MM.1S (cell line): ENCODE measurements around the gene STON2.

ENCODE experiments used
- DNase-seq: peaks from one replicate; pipeline ENCODE4 v3.0.0-alpha.2; 2015
- H2AFZ ChIP-seq: fragments of 300-600 bp; sonication (generic); 2 replicates; pipeline ENCODE4 v1.6.0; 2016; ENCODE audit warnings: antibody characterized with exemption, low read length
- H3F3A ChIP-seq: fragments of 300-600 bp; sonication (generic); 2 replicates; pipeline ENCODE4 v1.6.1; 2016; ENCODE audit warnings: mild to moderate bottlenecking, antibody characterized with exemption, low read length, moderate library complexity, mixed read lengths; ENCODE audit not compliant: insufficient read depth
- H3K27ac ChIP-seq: fragments of 300-600 bp; sonication (generic); 2 replicates; pipeline ENCODE4 v1.5.1; 2016; ENCODE audit warnings: mild to moderate bottlenecking, low read length
- H3K27me3 ChIP-seq: fragments of 300-600 bp; sonication (generic); replicated peaks from 2 replicates; pipeline ENCODE4 v1.6.0; 2016; ENCODE audit warnings: low read length; ENCODE audit not compliant: insufficient read depth
- H3K36me3 ChIP-seq: fragments of 300-600 bp; sonication (generic); replicated peaks from 2 replicates; pipeline ENCODE4 v1.6.1; 2016; ENCODE audit warnings: mild to moderate bottlenecking, low read length, mixed read lengths; ENCODE audit not compliant: insufficient read depth
- H3K4me1 ChIP-seq: fragments of 300-600 bp; sonication (generic); 2 replicates; pipeline ENCODE4 v1.6.1; 2016; ENCODE audit warnings: low read length, mixed read lengths
- H3K4me2 ChIP-seq: fragments of 300-600 bp; sonication (generic); 2 replicates; pipeline ENCODE4 v1.6.0; 2016; ENCODE audit warnings: low read depth, low read length
- H3K4me3 ChIP-seq: fragments of 300-600 bp; sonication (generic); 2 replicates; pipeline ENCODE4 v1.5.1; 2016; ENCODE audit warnings: low read length, mixed read lengths
- H3K79me2 ChIP-seq: fragments of 300-600 bp; sonication (generic); 2 replicates; pipeline ENCODE4 v1.6.1; 2016; ENCODE audit warnings: mixed run types, low read length, mixed read lengths
- H3K9ac ChIP-seq: fragments of 300-600 bp; sonication (generic); 2 replicates; pipeline ENCODE4 v1.6.1; 2016; ENCODE audit warnings: low read length, mixed read lengths
- H3K9me2 ChIP-seq: fragments of 300-600 bp; sonication (generic); replicated peaks from 2 replicates; pipeline ENCODE4 v1.6.1; 2016; ENCODE audit warnings: mild to moderate bottlenecking, low read length, mixed read lengths; ENCODE audit not compliant: insufficient read depth
- H3K9me3 ChIP-seq: fragments of 300-600 bp; sonication (generic); replicated peaks from 2 replicates; pipeline ENCODE4 v1.6.1; 2016; ENCODE audit warnings: mild to moderate bottlenecking, low read length, mixed read lengths; ENCODE audit not compliant: insufficient read depth
- H4K20me1 ChIP-seq: fragments of 300-600 bp; sonication (generic); 2 replicates; pipeline ENCODE4 v1.6.1; 2016; ENCODE audit warnings: mild to moderate bottlenecking, low read length, moderate library complexity, mixed read lengths; ENCODE audit not compliant: insufficient read depth
- EZH2 ChIP-seq: fragments of 300-600 bp; sonication (generic); optimal IDR thresholded peaks from 2 replicates; pipeline ENCODE3; 2017; ENCODE audit warnings: low read depth, mild to moderate bottlenecking, antibody characterized with exemption, low read length, mixed read lengths
- EZH2phosphoT487 ChIP-seq: fragments of 300-600 bp; sonication (generic); IDR thresholded peaks from 2 replicates; pipeline ENCODE4 v1.6.1; 2018; ENCODE audit warnings: antibody characterized with exemption, low read length
- TF ChIP-seq, protein P1 (sequence below): fragments of 300-600 bp; sonication (generic); IDR thresholded peaks from 2 replicates; pipeline ENCODE4 v1.5.1; 2016; ENCODE audit warnings: antibody characterized with exemption, low read length, mixed read lengths

STON2 gene

DNA sequence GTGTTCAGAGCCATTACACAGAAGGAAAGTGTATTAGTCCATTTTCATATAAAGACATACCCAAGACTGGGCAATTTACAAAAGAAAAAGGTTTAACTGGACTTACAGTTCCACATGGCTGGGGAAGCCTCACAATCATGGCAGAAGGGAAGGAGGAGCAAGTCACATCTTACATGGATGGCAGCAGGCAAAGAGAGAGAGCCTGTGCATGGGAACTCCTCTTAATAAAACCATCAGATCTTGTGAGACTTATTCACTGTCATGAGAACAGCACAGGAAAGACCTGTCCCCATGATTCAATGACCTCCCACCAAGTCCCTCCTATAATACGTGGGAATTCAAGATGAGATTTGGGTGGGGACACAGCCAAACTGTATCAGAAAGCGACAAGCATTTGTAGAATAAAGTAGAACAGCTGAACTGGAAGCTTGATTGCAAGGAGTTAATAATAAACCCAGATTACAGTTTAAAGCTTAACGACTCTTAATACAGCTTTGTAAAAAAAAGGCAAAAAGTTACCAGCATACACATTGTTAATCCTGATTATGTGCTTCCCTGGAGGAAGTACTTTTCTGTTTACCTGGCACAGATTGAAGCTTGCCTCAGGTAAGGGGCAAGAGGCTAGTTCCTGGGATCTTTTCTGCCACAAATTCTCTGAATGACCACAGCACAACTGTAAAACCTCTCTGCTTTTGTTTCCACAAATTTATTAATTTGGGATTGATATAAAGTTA lies 18.1 kb upstream of the STON2 start:
- Histone ChIP-seq H4K20me1 (no peaks in the 10 kb centered on the region), H3K4me1 (peaks cover 9% of the 10 kb centered on the region; the same call in 1 of the 2 replicates), H2AFZ (no peak overlapping the region), H3K4me3 (no peak overlapping the region), H3K27me3 (no peaks in the 10 kb centered on the region), H3K9ac (no peak overlapping the region), H3K27ac (no peak overlapping the region), H3K79me2 (no peaks in the 10 kb centered on the region), H3F3A (no peaks in the 10 kb centered on the region), H3K4me2 (no peak overlapping the region), H3K36me3 (no peaks in the 10 kb centered on the region), H3K9me2 (no peaks in the 10 kb centered on the region), H3K9me3 (no peaks in the 10 kb centered on the region)
- TF ChIP-seq, protein P1, sequence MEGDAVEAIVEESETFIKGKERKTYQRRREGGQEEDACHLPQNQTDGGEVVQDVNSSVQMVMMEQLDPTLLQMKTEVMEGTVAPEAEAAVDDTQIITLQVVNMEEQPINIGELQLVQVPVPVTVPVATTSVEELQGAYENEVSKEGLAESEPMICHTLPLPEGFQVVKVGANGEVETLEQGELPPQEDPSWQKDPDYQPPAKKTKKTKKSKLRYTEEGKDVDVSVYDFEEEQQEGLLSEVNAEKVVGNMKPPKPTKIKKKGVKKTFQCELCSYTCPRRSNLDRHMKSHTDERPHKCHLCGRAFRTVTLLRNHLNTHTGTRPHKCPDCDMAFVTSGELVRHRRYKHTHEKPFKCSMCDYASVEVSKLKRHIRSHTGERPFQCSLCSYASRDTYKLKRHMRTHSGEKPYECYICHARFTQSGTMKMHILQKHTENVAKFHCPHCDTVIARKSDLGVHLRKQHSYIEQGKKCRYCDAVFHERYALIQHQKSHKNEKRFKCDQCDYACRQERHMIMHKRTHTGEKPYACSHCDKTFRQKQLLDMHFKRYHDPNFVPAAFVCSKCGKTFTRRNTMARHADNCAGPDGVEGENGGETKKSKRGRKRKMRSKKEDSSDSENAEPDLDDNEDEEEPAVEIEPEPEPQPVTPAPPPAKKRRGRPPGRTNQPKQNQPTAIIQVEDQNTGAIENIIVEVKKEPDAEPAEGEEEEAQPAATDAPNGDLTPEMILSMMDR, result no peak
- TF ChIP-seq EZH2phosphoT487 (no peak), EZH2 (no peak)
- DNase-seq, result no peak

DNA sequence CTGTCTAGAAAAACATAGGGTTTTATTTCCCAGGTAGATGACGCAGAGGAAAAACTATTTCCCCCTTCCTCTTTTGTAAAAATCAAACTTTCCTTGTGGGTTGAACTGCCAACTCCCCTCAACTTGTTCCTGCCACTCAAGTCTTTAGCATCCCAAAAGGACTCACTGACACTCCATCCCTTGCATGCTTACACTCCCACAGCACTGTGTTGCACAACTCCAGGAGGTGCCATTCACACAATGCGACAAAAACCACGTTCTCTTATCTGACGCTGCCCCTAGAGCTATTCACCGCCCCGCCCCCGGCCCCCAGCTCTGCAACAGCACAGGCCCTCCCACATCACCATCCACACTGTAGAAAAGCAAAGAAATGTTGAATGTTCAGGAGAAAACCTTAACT lies 16.9 kb upstream of the STON2 start:
- no peak overlapping the region for H3K4me2 ChIP-seq
- H3K27ac ChIP-seq, result no peak overlapping the region
- DNase-seq, result no peak
- H3K9me2 ChIP-seq, result no peaks in the 10 kb centered on the region
- H3F3A ChIP-seq, result no peaks in the 10 kb centered on the region
- peaks cover 9% of the 10 kb centered on the region; the same call in 1 of the 2 replicates for H3K4me1 ChIP-seq
- no peaks in the 10 kb centered on the region for H3K36me3 ChIP-seq
- no peaks in the 10 kb centered on the region for H3K9me3 ChIP-seq
- H3K4me3 ChIP-seq, result no peak overlapping the region
- no peak overlapping the region for H3K9ac ChIP-seq
- H3K27me3 ChIP-seq, result no peaks in the 10 kb centered on the region
- H3K79me2 ChIP-seq, result no peaks in the 10 kb centered on the region
- no peaks in the 10 kb centered on the region for H4K20me1 ChIP-seq
- no peak overlapping the region for H2AFZ ChIP-seq
- TF ChIP-seq, protein P1, result no peak
- TF ChIP-seq EZH2phosphoT487, result no peak
- no peak for TF ChIP-seq EZH2

DNA sequence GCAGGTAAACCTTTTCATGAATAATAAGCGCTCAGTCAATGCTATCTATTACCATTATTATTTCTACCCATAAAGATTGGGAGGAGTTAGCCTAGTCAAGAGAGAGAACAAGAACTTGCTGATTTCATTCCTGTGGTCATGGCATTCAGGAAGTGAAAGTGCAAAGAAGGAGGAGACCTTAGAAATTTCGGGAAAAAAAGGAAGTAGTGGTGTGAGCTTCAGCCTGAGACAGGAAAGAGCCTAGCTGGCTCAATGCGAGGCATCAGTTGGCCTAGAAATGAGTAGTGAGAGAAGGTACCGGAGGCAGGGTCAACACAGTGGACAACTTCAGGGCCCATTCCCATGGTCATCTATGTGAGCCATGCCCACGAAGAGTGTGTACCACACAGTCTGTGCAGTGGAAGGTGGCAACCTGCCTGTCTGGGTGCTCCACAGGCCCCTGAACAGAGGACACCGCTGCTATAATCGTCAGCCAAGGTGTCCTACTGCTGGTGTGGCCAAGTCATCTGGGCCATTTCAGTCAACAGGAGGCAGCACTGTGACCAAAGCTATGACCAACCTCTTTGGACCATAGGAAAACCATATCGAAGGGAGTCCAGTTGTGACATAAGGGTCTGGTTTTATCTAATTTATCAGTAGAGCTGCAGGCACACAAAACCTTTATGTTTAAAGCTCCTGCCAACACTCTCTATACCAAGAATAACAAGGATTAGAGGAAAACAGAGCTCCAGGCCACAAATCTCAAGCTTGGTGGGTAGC lies 16.2 kb upstream of the STON2 start:
- no peaks in the 10 kb centered on the region for H3K27me3 ChIP-seq
- H3K9ac ChIP-seq, result no peak overlapping the region
- TF ChIP-seq EZH2phosphoT487, result no peak
- TF ChIP-seq, protein P1, result no peak
- no peak for TF ChIP-seq EZH2
- H3K27ac ChIP-seq, result no peak overlapping the region
- H3K4me3 ChIP-seq, result no peak overlapping the region
- no peaks in the 10 kb centered on the region for H3K9me3 ChIP-seq
- H3K4me1 ChIP-seq, result peaks cover 9% of the 10 kb centered on the region; the same call in 1 of the 2 replicates
- H3K9me2 ChIP-seq, result no peaks in the 10 kb centered on the region
- no peaks in the 10 kb centered on the region for H3F3A ChIP-seq
- no peak overlapping the region for H3K4me2 ChIP-seq
- no peak overlapping the region for H2AFZ ChIP-seq
- H4K20me1 ChIP-seq, result no peaks in the 10 kb centered on the region
- H3K36me3 ChIP-seq, result no peaks in the 10 kb centered on the region
- DNase-seq, result no peak
- no peaks in the 10 kb centered on the region for H3K79me2 ChIP-seq
